Stimulated activated naive CD4-positive, alpha-beta T cell treated with Interleukin-2 at 50 U/mL for 16 hours (primary cell): ENCODE data around the gene RNF10.
"Not testable (repeated sequence)": the region's sequence is repeated elsewhere in the genome, so short reads cannot be mapped to it uniquely, and the experiment has no call there.

ENCODE experiments used
- DNase-seq: peaks from one replicate; lab custom pipeline; 2025; lab: John Stamatoyannopoulos, UW

The RNF10 gene

DNA sequence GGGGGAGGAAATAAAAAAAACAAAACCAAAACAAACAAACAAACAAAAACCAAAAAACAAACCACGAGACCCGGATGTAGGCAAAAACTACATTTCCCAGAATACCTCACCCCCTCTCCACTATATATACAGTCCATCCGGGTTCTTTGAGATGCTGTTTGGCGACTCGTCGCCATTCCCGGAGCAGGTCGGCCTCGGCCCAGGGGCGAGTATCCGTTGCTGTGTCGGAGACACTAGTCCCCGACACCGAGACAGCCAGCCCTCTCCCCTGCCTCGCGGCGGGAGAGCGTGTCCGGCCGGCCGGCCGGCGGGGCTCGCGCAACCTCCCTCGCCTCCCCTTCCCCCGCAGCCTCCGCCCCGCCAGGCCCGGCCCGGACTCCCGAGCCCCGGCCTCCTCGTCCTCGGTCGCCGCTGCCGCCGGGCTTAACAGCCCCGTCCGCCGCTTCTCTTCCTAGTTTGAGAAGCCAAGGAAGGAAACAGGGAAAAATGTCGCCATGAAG, at the start of gene RNF10:
TSS of gene RNF10 (plus strand) at position 154 of the 500 bp plus-strand sequence. CDS start 456 bp downstream, outside the sequence.
- DNase-seq = peak; percentile 49

GRCh38 chr12:120485961-120486881, 47.9 kb upstream of the RNF10 start:
- DNase-seq = no peak

GRCh38 chr12:120487552-120487951, 46.6 kb upstream of the RNF10 start:
- not testable (repeated sequence) for DNase-seq

- DNase-seq = no peak
These were observed 46.0 kb upstream of the RNF10 start for GRCh38 chr12:120488057-120488640.

- DNase-seq = no peak
These were observed 45.1 kb upstream of the RNF10 start for GRCh38 chr12:120489018-120489417.

GRCh38 chr12:120490325-120490724, 43.8 kb upstream of the RNF10 start:
- no peak for DNase-seq

DNA sequence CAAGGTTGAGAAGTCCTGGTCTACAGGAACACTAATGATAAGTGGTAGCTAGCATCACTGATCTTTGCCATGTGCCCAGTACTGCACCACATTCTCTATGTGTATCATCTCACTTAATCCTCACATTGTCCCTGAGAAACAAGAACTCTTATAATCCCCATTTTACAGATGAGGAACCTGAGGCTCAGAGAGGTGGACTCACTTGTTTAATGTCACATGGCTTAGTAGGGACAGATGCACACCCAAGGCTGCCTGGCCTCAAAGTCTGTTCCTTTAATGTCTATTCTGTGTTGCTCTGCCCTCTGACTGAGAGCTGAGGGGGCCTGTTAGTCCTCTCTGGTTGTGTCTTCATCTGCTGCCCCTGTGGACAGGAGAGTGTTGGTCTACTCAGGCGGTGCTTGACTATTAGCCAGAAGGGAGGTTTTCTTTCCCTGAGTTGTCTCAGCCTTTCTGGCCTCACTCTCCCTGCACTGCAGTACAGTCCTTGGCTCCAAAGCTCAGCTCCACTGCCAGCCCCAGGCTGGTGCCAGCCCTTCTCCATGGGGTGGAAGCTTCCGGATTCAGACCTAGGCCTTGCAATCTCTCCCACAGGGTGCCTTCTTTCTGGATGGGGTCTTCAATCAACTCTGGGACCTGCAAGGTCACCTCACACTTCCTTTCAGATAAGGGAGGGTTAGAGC, 43.2 kb upstream of the RNF10 start:
- no peak for DNase-seq

GRCh38 chr12:120495186-120495730, 38.9 kb upstream of the RNF10 start:
- no peak for DNase-seq

GRCh38 chr12:120495731-120496412, 38.3 kb upstream of the RNF10 start, which contains the start of gene DYNLL1:
DYNLL1 (plus strand) TSS chr12:120496113; CDS start chr12:120496422, 309 bp downstream.
- DNase-seq = peak; percentile 97

GRCh38 chr12:120496413-120497340, 37.5 kb upstream of the RNF10 start:
- peak; percentile 42 for DNase-seq

DNA sequence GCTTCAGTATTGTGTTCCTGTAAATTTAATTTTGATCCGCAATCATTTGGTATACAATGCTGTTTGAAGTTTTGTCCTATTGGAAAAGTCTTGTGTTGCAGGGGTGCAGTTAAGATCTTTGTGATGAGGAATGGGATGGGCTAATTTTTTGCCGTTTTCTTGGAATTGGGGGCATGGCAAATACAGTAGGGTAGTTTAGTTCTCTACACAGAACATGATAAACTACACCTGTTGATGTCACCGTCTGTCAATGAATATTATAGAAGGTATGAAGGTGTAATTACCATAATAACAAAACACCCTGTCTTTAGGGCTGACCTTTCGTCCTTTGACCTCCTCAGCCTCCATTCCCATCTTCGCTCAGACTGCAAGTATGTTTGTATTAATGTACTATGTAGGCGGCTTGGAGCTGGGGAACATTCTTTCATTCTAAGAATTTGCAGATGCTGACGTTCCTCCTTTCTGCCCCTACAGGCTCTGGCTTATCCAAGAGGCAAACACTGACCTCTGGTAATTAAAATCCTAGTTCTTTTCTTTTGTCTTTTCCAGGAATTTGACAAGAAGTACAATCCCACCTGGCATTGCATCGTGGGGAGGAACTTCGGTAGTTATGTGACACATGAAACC, 36.5 kb upstream of the RNF10 start:
- no peak for DNase-seq

GRCh38 chr12:120498870-120499515, 35.2 kb upstream of the RNF10 start:
- no peak for DNase-seq

DNA sequence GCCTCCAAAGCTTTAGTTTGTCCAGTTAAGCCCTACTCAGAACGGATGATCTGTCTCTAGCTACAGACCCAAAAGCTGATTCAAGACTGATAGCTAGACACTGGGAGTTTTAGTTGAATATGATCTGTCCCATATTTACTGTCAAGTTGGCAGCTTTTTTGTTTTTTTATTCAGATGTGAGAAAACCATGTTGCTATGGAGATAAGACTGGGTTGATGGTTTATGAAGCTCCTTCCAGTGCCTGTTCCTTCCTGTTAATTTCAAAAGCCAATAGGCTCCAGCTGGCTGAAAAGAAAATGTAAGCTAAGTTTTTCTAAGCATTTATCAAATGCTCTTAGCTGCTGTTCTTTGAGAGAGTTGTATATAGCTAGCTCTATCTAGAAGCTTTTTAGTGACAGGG, 33.6 kb upstream of the RNF10 start:
- DNase-seq = no peak

GRCh38 chr12:120504587-120504986, 29.6 kb upstream of the RNF10 start:
- no peak for DNase-seq

DNA sequence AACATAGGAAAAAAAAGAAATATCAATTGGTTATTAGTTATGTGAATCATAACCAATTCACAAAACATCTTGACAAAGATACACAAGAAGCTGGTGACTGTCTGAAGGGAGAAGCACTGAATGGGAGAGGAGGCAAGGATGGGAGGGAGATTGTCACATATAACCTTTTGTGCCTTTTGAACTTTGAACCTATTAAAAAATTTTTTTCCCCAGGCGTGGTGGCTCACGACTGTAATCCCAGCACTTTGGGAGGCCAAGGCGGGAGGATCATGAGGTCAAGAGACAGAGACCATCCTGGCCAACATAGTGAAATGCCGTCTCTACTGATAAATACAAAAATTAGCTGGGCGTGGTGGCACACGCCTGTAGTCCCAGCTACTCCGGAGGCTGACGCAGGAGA, 25.6 kb upstream of the RNF10 start:
- DNase-seq = no peak

DNA sequence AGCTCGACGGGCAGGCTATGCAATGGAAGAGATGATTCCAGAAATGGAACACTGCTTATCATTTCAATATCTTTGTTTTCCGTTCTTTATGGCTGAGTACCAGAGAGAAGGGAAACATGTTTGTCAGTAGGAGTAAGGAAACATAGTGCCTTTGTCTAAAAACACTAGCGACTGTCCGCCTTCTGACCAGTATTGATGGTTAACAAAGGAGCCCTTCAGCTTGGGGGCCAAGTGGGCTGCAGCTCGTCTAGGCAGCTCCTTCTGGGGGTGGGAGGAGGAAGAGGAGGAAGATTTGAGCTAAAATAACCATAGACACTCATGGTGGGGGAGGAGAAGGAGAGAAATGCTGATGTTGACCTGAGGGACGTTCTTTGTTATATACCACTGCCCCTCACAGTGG, 20.2 kb upstream of the RNF10 start:
- no peak for DNase-seq

GRCh38 chr12:120515496-120515895, 18.7 kb upstream of the RNF10 start:
- DNase-seq = no peak

DNA sequence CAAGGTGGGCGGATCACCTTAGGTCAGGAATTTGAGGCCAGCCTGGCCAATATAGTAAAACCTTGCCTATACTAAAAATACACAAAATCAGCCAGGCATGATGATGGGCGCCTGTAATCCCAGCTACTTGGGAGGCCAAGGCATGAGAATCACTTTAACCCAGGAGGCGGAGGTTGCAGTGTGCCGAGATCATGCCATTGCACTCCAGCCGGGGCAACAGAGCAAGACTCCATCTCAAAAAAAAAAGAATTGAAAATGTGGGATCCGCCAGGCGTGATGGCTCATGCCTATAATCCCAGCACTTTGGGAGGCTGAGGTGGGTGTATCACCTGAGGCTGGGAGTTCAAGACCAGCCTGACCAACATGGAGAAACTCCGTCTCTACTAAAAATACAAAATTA, 14.8 kb upstream of the RNF10 start:
- DNase-seq = not testable (repeated sequence)

DNA sequence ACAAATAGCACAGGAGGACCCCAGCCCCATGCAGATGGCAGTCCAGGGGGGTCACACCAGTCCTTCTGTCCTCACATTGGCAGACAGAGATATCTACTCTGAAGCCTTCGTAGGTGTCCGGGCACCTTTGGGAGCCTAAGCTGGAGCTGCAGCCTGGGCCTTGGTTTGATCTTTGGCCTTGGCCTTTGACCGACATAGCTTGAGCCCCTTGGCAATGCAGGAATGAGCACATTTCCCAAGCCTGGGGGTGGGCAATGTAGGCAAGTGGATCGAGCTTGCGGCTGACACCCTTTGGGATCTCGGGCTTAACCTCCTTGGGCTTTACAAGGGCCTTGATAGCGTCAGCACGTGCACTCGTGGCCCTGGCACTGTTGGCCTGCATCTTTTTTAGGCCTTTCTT, 11.6 kb upstream of the RNF10 start:
- no peak for DNase-seq
